ENCODE measurements around the gene AHNAK2.
"Not testable (repeated sequence)": the region's sequence is repeated elsewhere in the genome, so short reads cannot be mapped to it uniquely, and the experiment has no call there.

The AHNAK2 gene

GRCh38 chr14:104924421-104925213 lies 53.6 kb downstream of the AHNAK2 start, which contains the start of gene PLD4:
PLD4 (plus strand) TSS chr14:104924879; CDS start chr14:104927141, 2,262 bp downstream.
- DNase-seq = peak in 1 of 2 donors; percentile 22

- no peak for DNase-seq
These were observed 54.3 kb downstream of the AHNAK2 start for GRCh38 chr14:104923640-104924420.

- no peak for DNase-seq
These were observed 58.2 kb downstream of the AHNAK2 start for GRCh38 chr14:104919993-104920315.

- not testable (repeated sequence) for DNase-seq
These were observed 58.8 kb downstream of the AHNAK2 start for GRCh38 chr14:104919152-104919992.

GRCh38 chr14:104917993-104918392 lies 60.2 kb downstream of the AHNAK2 start:
- no peak for DNase-seq

GRCh38 chr14:104917116-104917515 lies 61.1 kb downstream of the AHNAK2 start:
- DNase-seq = no peak

GRCh38 chr14:104913435-104913834 lies 64.7 kb downstream of the AHNAK2 start:
- DNase-seq = no peak

GRCh38 chr14:104912053-104912452 lies 66.1 kb downstream of the AHNAK2 start:
- DNase-seq = no peak

- DNase-seq = no peak
These were observed 69.9 kb downstream of the AHNAK2 start for GRCh38 chr14:104908303-104908702.

GRCh38 chr14:104905579-104905933 lies 72.6 kb downstream of the AHNAK2 start:
- not testable (repeated sequence) for DNase-seq

GRCh38 chr14:104904650-104905578 lies 73.3 kb downstream of the AHNAK2 start:
- not testable (repeated sequence) for DNase-seq

- no peak for DNase-seq
These were observed 74.2 kb downstream of the AHNAK2 start for GRCh38 chr14:104903990-104904389.

GRCh38 chr14:104900639-104901512 lies 77.3 kb downstream of the AHNAK2 start:
- no peak for DNase-seq

GRCh38 chr14:104899781-104900180 lies 78.4 kb downstream of the AHNAK2 start:
- no peak for DNase-seq

GRCh38 chr14:104898870-104899510 lies 79.2 kb downstream of the AHNAK2 start:
- no peak for DNase-seq

- no peak for DNase-seq
These were observed 80.0 kb downstream of the AHNAK2 start for GRCh38 chr14:104898195-104898558.

GRCh38 chr14:104897330-104898194 lies 80.6 kb downstream of the AHNAK2 start:
- no peak for DNase-seq

GRCh38 chr14:104895786-104896661 lies 82.2 kb downstream of the AHNAK2 start:
- DNase-seq = no peak

Data from CD4-positive, alpha-beta T cell treated with Interferon alpha-2 for 1 hour (primary cell).